Measurements from ENCODE around the gene DNER.
"Not testable (repeated sequence)": the region's sequence is repeated elsewhere in the genome, so short reads cannot be mapped to it uniquely, and the experiment has no call there.

Gene DNER

GRCh38 chr2:229344151-229344551, 370.2 kb downstream of the DNER start:
- no peak for DNase-seq
- Histone ChIP-seq H3K9me3 (ENCODE audit: control extremely low read depth in 1 of 5, control insufficient read depth in 4 of 5, insufficient read depth in 2 of 5, low read depth in 1 of 5, low read length in 4 of 5) (peaks cover 0 to 2% (median 0%) of the 10 kb centered on the region in 5 experiments), H3K27me3 (replicated peaks in 2 of 5; ENCODE audit: control insufficient read depth in 4 of 5, insufficient read depth in 5 of 5, low read length in 4 of 5) (peaks cover 0 to 2% (median 0%) of the 10 kb centered on the region in 5 experiments), H3K27ac (ENCODE audit: insufficient read depth in 1 of 2, low read depth in 1 of 2, low read length in 2 of 2, poor library complexity in 1 of 2, severe bottlenecking in 2 of 2) (no peak overlapping the region), H3K4me1 (ENCODE audit: control extremely low read depth in 1 of 4, control insufficient read depth in 4 of 4, insufficient read depth in 4 of 4, low read length in 3 of 4) (no peaks in the 10 kb centered on the region), H3K36me3 (ENCODE audit: control insufficient read depth in 4 of 4, insufficient read depth in 4 of 4, low read length in 3 of 4) (no peaks in the 10 kb centered on the region), H3K4me3 (ENCODE audit: control insufficient read depth in 1 of 7, extremely low read depth in 1 of 7, insufficient read depth in 4 of 7, low read depth in 2 of 7, low read length in 6 of 7) (no peak overlapping the region)
- ChIA-PET CTCF (interaction anchor here (1.0 to 3.1 kb wide), 2 partner anchors 12 to 243 kb away, joined by 4 to 8 read pairs; no protein-coding TSS in a partner anchor), POLR2A (no interaction called here)
- WGBS (ENCODE audit: insufficient coverage), result 97% methylated on average over 4 of the region's 6 CpGs

GRCh38 chr2:229343661-229344060, 370.7 kb downstream of the DNER start:
- CTCF ChIA-PET, result interaction anchor here (1.0 to 3.1 kb wide), 2 partner anchors 12 to 243 kb away, joined by 4 to 8 read pairs; no protein-coding TSS in a partner anchor
- Histone ChIP-seq H3K4me1 (ENCODE audit: control extremely low read depth in 1 of 4, control insufficient read depth in 4 of 4, insufficient read depth in 4 of 4, low read length in 3 of 4) (no peaks in the 10 kb centered on the region), H3K27ac (ENCODE audit: insufficient read depth in 1 of 2, low read depth in 1 of 2, low read length in 2 of 2, poor library complexity in 1 of 2, severe bottlenecking in 2 of 2) (no peak overlapping the region), H3K9me3 (ENCODE audit: control extremely low read depth in 1 of 5, control insufficient read depth in 4 of 5, insufficient read depth in 2 of 5, low read depth in 1 of 5, low read length in 4 of 5) (peaks cover 0 to 2% (median 0%) of the 10 kb centered on the region in 5 experiments), H3K36me3 (ENCODE audit: control insufficient read depth in 4 of 4, insufficient read depth in 4 of 4, low read length in 3 of 4) (no peaks in the 10 kb centered on the region), H3K27me3 (replicated peaks in 2 of 5; ENCODE audit: control insufficient read depth in 4 of 5, insufficient read depth in 5 of 5, low read length in 4 of 5) (peaks cover 0 to 2% (median 0%) of the 10 kb centered on the region in 5 experiments), H3K4me3 (ENCODE audit: control insufficient read depth in 1 of 7, extremely low read depth in 1 of 7, insufficient read depth in 4 of 7, low read depth in 2 of 7, low read length in 6 of 7) (no peak overlapping the region)
- 94% methylated on average over 3 of the region's 3 CpGs for WGBS (ENCODE audit: insufficient coverage)
- POLR2A ChIA-PET, result no interaction called here
- no peak for DNase-seq

GRCh38 chr2:229342376-229342775, 372.0 kb downstream of the DNER start:
- 33% methylated on average over 1 of the region's 4 CpGs for WGBS (ENCODE audit: insufficient coverage)
- H3K4me3 ChIP-seq (ENCODE audit: control insufficient read depth in 1 of 7, extremely low read depth in 1 of 7, insufficient read depth in 4 of 7, low read depth in 2 of 7, low read length in 6 of 7), result no peak overlapping the region
- H3K27me3 ChIP-seq (replicated peaks in 2 of 5; ENCODE audit: control insufficient read depth in 4 of 5, insufficient read depth in 5 of 5, low read length in 4 of 5), result peaks cover 0 to 2% (median 0%) of the 10 kb centered on the region in 5 experiments
- no peak overlapping the region for H3K27ac ChIP-seq (ENCODE audit: insufficient read depth in 1 of 2, low read depth in 1 of 2, low read length in 2 of 2, poor library complexity in 1 of 2, severe bottlenecking in 2 of 2)
- no peaks in the 10 kb centered on the region for H3K9me3 ChIP-seq (ENCODE audit: control extremely low read depth in 1 of 5, control insufficient read depth in 4 of 5, insufficient read depth in 2 of 5, low read depth in 1 of 5, low read length in 4 of 5)
- H3K36me3 ChIP-seq (ENCODE audit: control insufficient read depth in 4 of 4, insufficient read depth in 4 of 4, low read length in 3 of 4), result no peaks in the 10 kb centered on the region
- DNase-seq, result no peak
- ChIA-PET CTCF (interaction anchor here (3.1 kb wide), 1 partner anchor 13 kb away, joined by 8 read pairs; no protein-coding TSS in a partner anchor), POLR2A (interaction anchor here (0.6 kb wide), 1 partner anchor 74 kb away, joined by 4 read pairs; no protein-coding TSS in a partner anchor)
- H3K4me1 ChIP-seq (ENCODE audit: control extremely low read depth in 1 of 4, control insufficient read depth in 4 of 4, insufficient read depth in 4 of 4, low read length in 3 of 4), result no peaks in the 10 kb centered on the region

- CTCF ChIA-PET, result no interaction called here
- WGBS (ENCODE audit: insufficient coverage), result 100% methylated on average over 2 of the region's 8 CpGs
- H3K27ac ChIP-seq (ENCODE audit: insufficient read depth in 1 of 2, low read depth in 1 of 2, low read length in 2 of 2, poor library complexity in 1 of 2, severe bottlenecking in 2 of 2), result no peak overlapping the region
- no peaks in the 10 kb centered on the region for H3K9me3 ChIP-seq (ENCODE audit: control extremely low read depth in 1 of 5, control insufficient read depth in 4 of 5, insufficient read depth in 2 of 5, low read depth in 1 of 5, low read length in 4 of 5)
- H3K27me3 ChIP-seq (replicated peaks in 2 of 5; ENCODE audit: control insufficient read depth in 4 of 5, insufficient read depth in 5 of 5, low read length in 4 of 5), result peaks cover 0 to 2% (median 0%) of the 10 kb centered on the region in 5 experiments
- no peaks in the 10 kb centered on the region for H3K36me3 ChIP-seq (ENCODE audit: control insufficient read depth in 4 of 4, insufficient read depth in 4 of 4, low read length in 3 of 4)
- no peak overlapping the region for H3K4me3 ChIP-seq (ENCODE audit: control insufficient read depth in 1 of 7, extremely low read depth in 1 of 7, insufficient read depth in 4 of 7, low read depth in 2 of 7, low read length in 6 of 7)
- POLR2A ChIA-PET, result no interaction called here
- no peaks in the 10 kb centered on the region for H3K4me1 ChIP-seq (ENCODE audit: control extremely low read depth in 1 of 4, control insufficient read depth in 4 of 4, insufficient read depth in 4 of 4, low read length in 3 of 4)
- DNase-seq, result no peak
Observed at GRCh38 chr2:229340086-229340760, 374.1 kb downstream of the DNER start.

- 100% methylated on average over 4 of the region's 5 CpGs for WGBS (ENCODE audit: insufficient coverage)
- ChIA-PET CTCF (no interaction called here), POLR2A (no interaction called here)
- Histone ChIP-seq H3K27me3 (replicated peaks in 2 of 5; ENCODE audit: control insufficient read depth in 4 of 5, insufficient read depth in 5 of 5, low read length in 4 of 5) (peaks cover 0 to 2% (median 0%) of the 10 kb centered on the region in 5 experiments), H3K36me3 (ENCODE audit: control insufficient read depth in 4 of 4, insufficient read depth in 4 of 4, low read length in 3 of 4) (no peaks in the 10 kb centered on the region), H3K27ac (ENCODE audit: insufficient read depth in 1 of 2, low read depth in 1 of 2, low read length in 2 of 2, poor library complexity in 1 of 2, severe bottlenecking in 2 of 2) (no peak overlapping the region), H3K4me1 (ENCODE audit: control extremely low read depth in 1 of 4, control insufficient read depth in 4 of 4, insufficient read depth in 4 of 4, low read length in 3 of 4) (no peaks in the 10 kb centered on the region), H3K9me3 (ENCODE audit: control extremely low read depth in 1 of 5, control insufficient read depth in 4 of 5, insufficient read depth in 2 of 5, low read depth in 1 of 5, low read length in 4 of 5) (no peaks in the 10 kb centered on the region), H3K4me3 (ENCODE audit: control insufficient read depth in 1 of 7, extremely low read depth in 1 of 7, insufficient read depth in 4 of 7, low read depth in 2 of 7, low read length in 6 of 7) (no peak overlapping the region)
- no peak for DNase-seq
Observed at GRCh38 chr2:229339618-229340017, 374.7 kb downstream of the DNER start.

- H3K27me3 ChIP-seq (replicated peaks in 2 of 5; ENCODE audit: control insufficient read depth in 4 of 5, insufficient read depth in 5 of 5, low read length in 4 of 5); POLR2A ChIA-PET; H3K36me3 ChIP-seq (ENCODE audit: control insufficient read depth in 4 of 4, insufficient read depth in 4 of 4, low read length in 3 of 4); H3K4me3 ChIP-seq (ENCODE audit: control insufficient read depth in 1 of 7, extremely low read depth in 1 of 7, insufficient read depth in 4 of 7, low read depth in 2 of 7, low read length in 6 of 7); CTCF ChIA-PET; H3K4me1 ChIP-seq (ENCODE audit: control extremely low read depth in 1 of 4, control insufficient read depth in 4 of 4, insufficient read depth in 4 of 4, low read length in 3 of 4); H3K9me3 ChIP-seq (ENCODE audit: control extremely low read depth in 1 of 5, control insufficient read depth in 4 of 5, insufficient read depth in 2 of 5, low read depth in 1 of 5, low read length in 4 of 5); H3K27ac ChIP-seq (ENCODE audit: insufficient read depth in 1 of 2, low read depth in 1 of 2, low read length in 2 of 2, poor library complexity in 1 of 2, severe bottlenecking in 2 of 2); DNase-seq: not testable (repeated sequence)
- WGBS (ENCODE audit: insufficient coverage), result no CpG with 5 or more reads among the region's 4 CpGs
Observed at GRCh38 chr2:229339171-229339570, 375.2 kb downstream of the DNER start.

GRCh38 chr2:229335877-229336346, 378.4 kb downstream of the DNER start:
- DNase-seq, result no peak
- WGBS (ENCODE audit: insufficient coverage), result 92% methylated on average over 5 of the region's 7 CpGs
- ChIA-PET POLR2A (no interaction called here), CTCF (no interaction called here)
- no peaks in the 10 kb centered on the region for H3K36me3 ChIP-seq (ENCODE audit: control insufficient read depth in 4 of 4, insufficient read depth in 4 of 4, low read length in 3 of 4)
- peaks cover 0 to 9% (median 4%) of the 10 kb centered on the region in 4 experiments for H3K4me1 ChIP-seq (ENCODE audit: control extremely low read depth in 1 of 4, control insufficient read depth in 4 of 4, insufficient read depth in 4 of 4, low read length in 3 of 4)
- H3K9me3 ChIP-seq (ENCODE audit: control extremely low read depth in 1 of 5, control insufficient read depth in 4 of 5, insufficient read depth in 2 of 5, low read depth in 1 of 5, low read length in 4 of 5), result no peaks in the 10 kb centered on the region
- no peaks in the 10 kb centered on the region for H3K27me3 ChIP-seq (replicated peaks in 2 of 5; ENCODE audit: control insufficient read depth in 4 of 5, insufficient read depth in 5 of 5, low read length in 4 of 5)
- H3K4me3 ChIP-seq (ENCODE audit: control insufficient read depth in 1 of 7, extremely low read depth in 1 of 7, insufficient read depth in 4 of 7, low read depth in 2 of 7, low read length in 6 of 7), result no peak overlapping the region
- no peak overlapping the region for H3K27ac ChIP-seq (ENCODE audit: insufficient read depth in 1 of 2, low read depth in 1 of 2, low read length in 2 of 2, poor library complexity in 1 of 2, severe bottlenecking in 2 of 2)

Measured in common myeloid progenitor, CD34-positive (primary cell).